HEK293 (cell line): ENCODE data around the gene ATOH1.

Experiments used
- CTCF ChIA-PET: fragments of 350-600 bp; formaldehyde crosslinking; extraction: SDS; loops from one replicate; lab custom pipeline; 2021; ENCODE audit warnings: antibody characterized with exemption; lab: Yijun Ruan, JAX
- POLR2A ChIA-PET: fragments of 300-600 bp; formaldehyde crosslinking; extraction: SDS; loops from one replicate; lab custom pipeline; 2020; ENCODE audit warnings: antibody characterized with exemption, inconsistent platforms; lab: Yijun Ruan, JAX
- H3K27ac ChIP-seq: fragments of 200-500 bp; sonication (Bioruptor generic); 2 replicates; pipeline ENCODE4 v1.5.1; 2014; ENCODE audit warnings: low read depth, low read length, control low read depth, inconsistent platforms; ENCODE audit errors: extremely low read depth
- H3K36me3 ChIP-seq, 2 experiments: fragments of 200-500 bp in 1 of 2; sonication (Bioruptor generic) in 1 of 2; 1 replicate in 1 of 2; 2 replicates in 1 of 2; pipeline ENCODE4 v1.5.1; 2014 to 2017; ENCODE audit warnings: inconsistent platforms in 2 of 2, low read length in 2 of 2; ENCODE audit not compliant: control insufficient read depth in 2 of 2, insufficient read depth in 1 of 2
- H3K4me1 ChIP-seq: fragments of 200-500 bp; sonication (Bioruptor generic); 2 replicates; pipeline ENCODE4 v1.5.1; 2014; ENCODE audit warnings: mild to moderate bottlenecking, low read length, inconsistent platforms; ENCODE audit not compliant: control insufficient read depth, insufficient read depth
- H3K4me3 ChIP-seq: 2 replicates; pipeline ENCODE4 v1.5.1; 2011; ENCODE audit warnings: low read depth, mild to moderate bottlenecking, control low read depth, low read length, moderate library complexity
- H3K9me3 ChIP-seq: fragments of 200-500 bp; sonication (Bioruptor generic); 2 replicates; pipeline ENCODE4 v1.5.1; 2014; ENCODE audit warnings: low read depth, low read length, inconsistent platforms; ENCODE audit not compliant: control insufficient read depth, insufficient read depth
- GLI4 ChIP-seq: fragments of 450-650 bp; formaldehyde crosslinking; IDR thresholded peaks from 2 replicates; pipeline ENCODE4 v1.5.1; 2016; ENCODE audit warnings: missing biosample characterization, missing genetic modification characterization
- KLF1 ChIP-seq: fragments of 450-650 bp; formaldehyde crosslinking; IDR thresholded peaks from 2 replicates; pipeline ENCODE4 v1.5.1; 2016; ENCODE audit warnings: missing biosample characterization, missing genetic modification characterization
- MZF1 ChIP-seq: fragments of 450-650 bp; formaldehyde crosslinking; IDR thresholded peaks from 2 replicates; pipeline ENCODE4 v1.5.1; 2017; ENCODE audit warnings: missing biosample characterization, missing genetic modification characterization, borderline replicate concordance
- REPIN1 ChIP-seq: fragments of 450-650 bp; formaldehyde crosslinking; IDR thresholded peaks from 2 replicates; pipeline ENCODE4 v1.5.1; 2017; ENCODE audit warnings: missing biosample characterization, missing genetic modification characterization, low read depth
- SCRT1 ChIP-seq: fragments of 450-650 bp; formaldehyde crosslinking; IDR thresholded peaks from 2 replicates; pipeline ENCODE4 v1.5.1; 2016; ENCODE audit warnings: missing biosample characterization, missing genetic modification characterization, borderline replicate concordance
- WT1 ChIP-seq: fragments of 450-650 bp; formaldehyde crosslinking; IDR thresholded peaks from 2 replicates; pipeline ENCODE4 v1.5.1; 2016; ENCODE audit warnings: missing biosample characterization, missing genetic modification characterization
- ZBTB20 ChIP-seq: fragments of 450-650 bp; formaldehyde crosslinking; IDR thresholded peaks from 2 replicates; pipeline ENCODE4 v1.5.1; 2016; ENCODE audit warnings: missing biosample characterization, missing genetic modification characterization
- ZBTB7A ChIP-seq: fragments of 450-650 bp; formaldehyde crosslinking; IDR thresholded peaks from 2 replicates; pipeline ENCODE4 v1.5.1; 2016; ENCODE audit warnings: low read depth, missing biosample characterization, missing genetic modification characterization
- ZNF121 ChIP-seq: fragments of 450-650 bp; formaldehyde crosslinking; IDR thresholded peaks from 2 replicates; pipeline ENCODE4 v1.5.1; 2016; ENCODE audit warnings: missing biosample characterization, missing genetic modification characterization
- ZNF155 ChIP-seq: fragments of 450-650 bp; formaldehyde crosslinking; IDR thresholded peaks from 2 replicates; pipeline ENCODE4 v1.5.1; 2016; ENCODE audit warnings: missing biosample characterization, missing genetic modification characterization
- ZNF169 ChIP-seq: fragments of 450-650 bp; formaldehyde crosslinking; IDR thresholded peaks from 2 replicates; pipeline ENCODE4 v1.5.1; 2016; ENCODE audit warnings: missing biosample characterization, missing genetic modification characterization
- ZNF174 ChIP-seq: fragments of 450-650 bp; formaldehyde crosslinking; IDR thresholded peaks from 2 replicates; pipeline ENCODE4 v1.5.0; 2017; ENCODE audit warnings: missing biosample characterization, mild to moderate bottlenecking, missing genetic modification characterization
- ZNF19 ChIP-seq: fragments of 450-650 bp; formaldehyde crosslinking; IDR thresholded peaks from 2 replicates; pipeline ENCODE4; 2016; ENCODE audit warnings: missing biosample characterization, missing genetic modification characterization, low read depth
- ZNF2 ChIP-seq: fragments of 450-650 bp; formaldehyde crosslinking; IDR thresholded peaks from 2 replicates; pipeline ENCODE4 v1.5.1; 2016; ENCODE audit warnings: missing biosample characterization, missing genetic modification characterization
- ZNF292 ChIP-seq: fragments of 450-650 bp; formaldehyde crosslinking; IDR thresholded peaks from 2 replicates; pipeline ENCODE4 v1.5.1; 2016; ENCODE audit warnings: low read depth, missing biosample characterization, missing genetic modification characterization, borderline replicate concordance
- ZNF302 ChIP-seq: fragments of 450-650 bp; formaldehyde crosslinking; IDR thresholded peaks from 2 replicates; pipeline ENCODE4 v1.5.1; 2016; ENCODE audit warnings: missing biosample characterization, missing genetic modification characterization, low read depth
- ZNF341 ChIP-seq: fragments of 450-650 bp; formaldehyde crosslinking; IDR thresholded peaks from 2 replicates; pipeline ENCODE4; 2016; ENCODE audit warnings: low read depth, missing biosample characterization, missing genetic modification characterization
- ZNF521 ChIP-seq: fragments of 450-650 bp; formaldehyde crosslinking; IDR thresholded peaks from 2 replicates; pipeline ENCODE4 v1.5.1; 2017; ENCODE audit warnings: missing biosample characterization, mild to moderate bottlenecking, missing genetic modification characterization
- ZNF530 ChIP-seq: fragments of 450-650 bp; formaldehyde crosslinking; IDR thresholded peaks from 2 replicates; pipeline ENCODE4 v1.5.1; 2016; ENCODE audit warnings: low read depth, missing biosample characterization, missing genetic modification characterization
- ZNF561 ChIP-seq: fragments of 450-650 bp; IDR thresholded peaks from 2 replicates; pipeline ENCODE4 v1.5.1; 2018; ENCODE audit warnings: missing biosample characterization, missing genetic modification characterization, borderline replicate concordance
- ZNF624 ChIP-seq: fragments of 450-650 bp; formaldehyde crosslinking; IDR thresholded peaks from 2 replicates; pipeline ENCODE4 v1.5.1; 2017; ENCODE audit warnings: missing biosample characterization, missing genetic modification characterization
- ZNF658 ChIP-seq: fragments of 450-650 bp; formaldehyde crosslinking; IDR thresholded peaks from 2 replicates; pipeline ENCODE4; 2016; ENCODE audit warnings: missing biosample characterization, missing genetic modification characterization
- ZNF670 ChIP-seq: fragments of 450-650 bp; formaldehyde crosslinking; IDR thresholded peaks from 2 replicates; pipeline ENCODE4 v1.5.1; 2016; ENCODE audit warnings: missing biosample characterization, missing genetic modification characterization, low read depth
- ZNF777 ChIP-seq: fragments of 450-650 bp; formaldehyde crosslinking; IDR thresholded peaks from 2 replicates; pipeline ENCODE4 v1.5.1; 2017; ENCODE audit warnings: missing biosample characterization, missing genetic modification characterization, borderline replicate concordance
- ZSCAN30 ChIP-seq: fragments of 450-650 bp; IDR thresholded peaks from 2 replicates; pipeline ENCODE4 v1.5.1; 2018; ENCODE audit warnings: missing biosample characterization, mild to moderate bottlenecking, missing genetic modification characterization, moderate library complexity
- ZSCAN4 ChIP-seq: fragments of 450-650 bp; formaldehyde crosslinking; IDR thresholded peaks from 2 replicates; pipeline ENCODE4 v1.5.1; 2017; ENCODE audit warnings: missing biosample characterization, missing genetic modification characterization
- TF ChIP-seq, protein P1 (sequence below): fragments of 450-650 bp; formaldehyde crosslinking; IDR thresholded peaks from 2 replicates; pipeline ENCODE4 v1.5.1; 2016; ENCODE audit warnings: missing biosample characterization, missing genetic modification characterization, low read depth
- TF ChIP-seq, protein P2 (sequence below): fragments of 450-650 bp; formaldehyde crosslinking; IDR thresholded peaks from 2 replicates; pipeline ENCODE4 v1.5.1; 2016; ENCODE audit warnings: missing biosample characterization, missing genetic modification characterization
- TF ChIP-seq, protein P3 (sequence below): fragments of 450-650 bp; formaldehyde crosslinking; conservative IDR thresholded peaks from 2 replicates; pipeline ENCODE4 v1.5.1; 2016; ENCODE audit warnings: low read depth, missing biosample characterization, missing genetic modification characterization

The ATOH1 gene

DNA sequence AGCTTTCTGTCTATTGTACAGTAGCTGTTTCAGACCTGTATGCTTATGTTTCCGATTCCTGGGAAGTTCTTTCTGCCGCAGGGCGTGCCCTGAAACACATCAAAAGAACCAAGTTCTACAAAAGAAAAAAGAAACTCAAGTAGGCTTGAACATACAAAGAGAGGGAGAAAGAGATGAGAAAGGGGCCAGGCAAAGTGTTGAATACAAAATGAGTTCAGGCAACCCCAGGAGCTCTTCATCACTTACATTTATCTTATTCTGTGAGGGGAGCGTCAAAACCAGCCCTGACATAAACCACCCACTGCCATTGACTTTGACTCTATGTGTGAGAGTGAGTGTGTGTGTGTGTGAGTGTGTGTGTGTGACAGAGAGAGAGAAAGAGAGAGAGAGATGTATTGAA is 26.5 kb upstream of the ATOH1 start:
- Histone ChIP-seq H3K27ac (no peak overlapping the region), H3K4me1 (no peaks in the 10 kb centered on the region), H3K9me3 (no peaks in the 10 kb centered on the region), H3K36me3 (no peaks in the 10 kb centered on the region), H3K4me3 (no peak overlapping the region)
- TF ChIP-seq ZNF777 (tag by site-specific recombination), result no peak
- no peak for TF ChIP-seq ZNF155
- no peak for TF ChIP-seq ZSCAN30 (tag by site-specific recombination)
- no peak for TF ChIP-seq REPIN1 (tag by site-specific recombination)
- TF ChIP-seq ZNF670, result no peak
- TF ChIP-seq, protein P1, sequence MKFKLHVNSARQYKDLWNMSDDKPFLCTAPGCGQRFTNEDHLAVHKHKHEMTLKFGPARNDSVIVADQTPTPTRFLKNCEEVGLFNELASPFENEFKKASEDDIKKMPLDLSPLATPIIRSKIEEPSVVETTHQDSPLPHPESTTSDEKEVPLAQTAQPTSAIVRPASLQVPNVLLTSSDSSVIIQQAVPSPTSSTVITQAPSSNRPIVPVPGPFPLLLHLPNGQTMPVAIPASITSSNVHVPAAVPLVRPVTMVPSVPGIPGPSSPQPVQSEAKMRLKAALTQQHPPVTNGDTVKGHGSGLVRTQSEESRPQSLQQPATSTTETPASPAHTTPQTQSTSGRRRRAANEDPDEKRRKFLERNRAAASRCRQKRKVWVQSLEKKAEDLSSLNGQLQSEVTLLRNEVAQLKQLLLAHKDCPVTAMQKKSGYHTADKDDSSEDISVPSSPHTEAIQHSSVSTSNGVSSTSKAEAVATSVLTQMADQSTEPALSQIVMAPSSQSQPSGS (tag by site-specific recombination), result no peak
- TF ChIP-seq, protein P2, sequence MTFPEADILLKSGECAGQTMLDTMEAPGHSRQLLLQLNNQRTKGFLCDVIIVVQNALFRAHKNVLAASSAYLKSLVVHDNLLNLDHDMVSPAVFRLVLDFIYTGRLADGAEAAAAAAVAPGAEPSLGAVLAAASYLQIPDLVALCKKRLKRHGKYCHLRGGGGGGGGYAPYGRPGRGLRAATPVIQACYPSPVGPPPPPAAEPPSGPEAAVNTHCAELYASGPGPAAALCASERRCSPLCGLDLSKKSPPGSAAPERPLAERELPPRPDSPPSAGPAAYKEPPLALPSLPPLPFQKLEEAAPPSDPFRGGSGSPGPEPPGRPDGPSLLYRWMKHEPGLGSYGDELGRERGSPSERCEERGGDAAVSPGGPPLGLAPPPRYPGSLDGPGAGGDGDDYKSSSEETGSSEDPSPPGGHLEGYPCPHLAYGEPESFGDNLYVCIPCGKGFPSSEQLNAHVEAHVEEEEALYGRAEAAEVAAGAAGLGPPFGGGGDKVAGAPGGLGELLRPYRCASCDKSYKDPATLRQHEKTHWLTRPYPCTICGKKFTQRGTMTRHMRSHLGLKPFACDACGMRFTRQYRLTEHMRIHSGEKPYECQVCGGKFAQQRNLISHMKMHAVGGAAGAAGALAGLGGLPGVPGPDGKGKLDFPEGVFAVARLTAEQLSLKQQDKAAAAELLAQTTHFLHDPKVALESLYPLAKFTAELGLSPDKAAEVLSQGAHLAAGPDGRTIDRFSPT (tag by site-specific recombination), result no peak
- TF ChIP-seq ZNF561, result no peak
- TF ChIP-seq MZF1 (tag by site-specific recombination), result no peak
- TF ChIP-seq ZNF169 (tag by site-specific recombination), result no peak
- no peak for TF ChIP-seq ZNF121 (tag by site-specific recombination)
- TF ChIP-seq ZNF341, result no peak
- no peak for TF ChIP-seq ZNF19
- no peak for TF ChIP-seq WT1 (tag by site-specific recombination)
- TF ChIP-seq ZNF174 (tag by site-specific recombination), result no peak
- TF ChIP-seq, protein P3, sequence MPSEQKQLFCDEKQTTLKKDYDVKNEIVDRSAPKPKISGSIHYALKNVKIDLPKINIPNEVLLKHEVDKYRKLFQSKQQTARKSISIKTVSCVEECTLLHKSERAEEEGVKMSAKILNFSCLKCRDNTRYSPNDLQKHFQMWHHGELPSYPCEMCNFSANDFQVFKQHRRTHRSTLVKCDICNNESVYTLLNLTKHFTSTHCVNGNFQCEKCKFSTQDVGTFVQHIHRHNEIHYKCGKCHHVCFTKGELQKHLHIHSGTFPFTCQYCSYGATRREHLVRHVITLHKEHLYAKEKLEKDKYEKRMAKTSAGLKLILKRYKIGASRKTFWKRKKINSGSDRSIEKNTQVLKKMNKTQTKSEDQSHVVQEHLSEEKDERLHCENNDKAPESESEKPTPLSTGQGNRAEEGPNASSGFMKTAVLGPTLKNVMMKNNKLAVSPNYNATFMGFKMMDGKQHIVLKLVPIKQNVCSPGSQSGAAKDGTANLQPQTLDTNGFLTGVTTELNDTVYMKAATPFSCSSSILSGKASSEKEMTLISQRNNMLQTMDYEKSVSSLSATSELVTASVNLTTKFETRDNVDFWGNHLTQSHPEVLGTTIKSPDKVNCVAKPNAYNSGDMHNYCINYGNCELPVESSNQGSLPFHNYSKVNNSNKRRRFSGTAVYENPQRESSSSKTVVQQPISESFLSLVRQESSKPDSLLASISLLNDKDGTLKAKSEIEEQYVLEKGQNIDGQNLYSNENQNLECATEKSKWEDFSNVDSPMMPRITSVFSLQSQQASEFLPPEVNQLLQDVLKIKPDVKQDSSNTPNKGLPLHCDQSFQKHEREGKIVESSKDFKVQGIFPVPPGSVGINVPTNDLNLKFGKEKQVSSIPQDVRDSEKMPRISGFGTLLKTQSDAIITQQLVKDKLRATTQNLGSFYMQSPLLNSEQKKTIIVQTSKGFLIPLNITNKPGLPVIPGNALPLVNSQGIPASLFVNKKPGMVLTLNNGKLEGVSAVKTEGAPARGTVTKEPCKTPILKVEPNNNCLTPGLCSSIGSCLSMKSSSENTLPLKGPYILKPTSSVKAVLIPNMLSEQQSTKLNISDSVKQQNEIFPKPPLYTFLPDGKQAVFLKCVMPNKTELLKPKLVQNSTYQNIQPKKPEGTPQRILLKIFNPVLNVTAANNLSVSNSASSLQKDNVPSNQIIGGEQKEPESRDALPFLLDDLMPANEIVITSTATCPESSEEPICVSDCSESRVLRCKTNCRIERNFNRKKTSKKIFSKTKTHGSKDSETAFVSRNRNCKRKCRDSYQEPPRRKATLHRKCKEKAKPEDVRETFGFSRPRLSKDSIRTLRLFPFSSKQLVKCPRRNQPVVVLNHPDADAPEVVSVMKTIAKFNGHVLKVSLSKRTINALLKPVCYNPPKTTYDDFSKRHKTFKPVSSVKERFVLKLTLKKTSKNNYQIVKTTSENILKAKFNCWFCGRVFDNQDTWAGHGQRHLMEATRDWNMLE (tag by site-specific recombination), result no peak
- TF ChIP-seq ZBTB20, result no peak
- POLR2A ChIA-PET, result no interaction called here
- CTCF ChIA-PET, result interaction anchor here (0.7 kb wide), 1 partner anchor 8 kb away, joined by 4 read pairs; no protein-coding TSS in a partner anchor

- Histone ChIP-seq H3K4me1 (no peaks in the 10 kb centered on the region), H3K27ac (no peak overlapping the region), H3K36me3 (no peaks in the 10 kb centered on the region), H3K9me3 (no peaks in the 10 kb centered on the region), H3K4me3 (no peak overlapping the region)
- ChIA-PET CTCF (interaction anchor here (0.6 kb wide), 1 partner anchor 8 kb away, joined by 4 read pairs; no protein-coding TSS in a partner anchor), POLR2A (no interaction called here)
- TF ChIP-seq ZNF658 (tag by site-specific recombination) (no peak), ZNF2 (tag by site-specific recombination) (no peak), ZNF19 (no peak), SCRT1 (tag by site-specific recombination) (no peak), ZNF521 (no peak), ZNF302 (tag by site-specific recombination) (no peak), ZSCAN4 (tag by site-specific recombination) (no peak), ZNF624 (tag by site-specific recombination) (no peak), GLI4 (tag by site-specific recombination) (no peak), ZBTB7A (no peak), KLF1 (tag by site-specific recombination) (no peak), ZNF292 (tag by site-specific recombination) (no peak), ZNF530 (tag by site-specific recombination) (no peak)
Observed at GRCh38 chr4:93809773-93810172, 18.8 kb upstream of the ATOH1 start.
